GDM1 (cell line): ENCODE results near the gene CD48.
"Not testable (repeated sequence)": the region's sequence is repeated elsewhere in the genome, so short reads cannot be mapped to it uniquely, and the experiment has no call there.

Source experiments
- DNase-seq: peaks from one replicate; lab custom pipeline; 2025; lab: John Stamatoyannopoulos, UW

The CD48 gene

DNA sequence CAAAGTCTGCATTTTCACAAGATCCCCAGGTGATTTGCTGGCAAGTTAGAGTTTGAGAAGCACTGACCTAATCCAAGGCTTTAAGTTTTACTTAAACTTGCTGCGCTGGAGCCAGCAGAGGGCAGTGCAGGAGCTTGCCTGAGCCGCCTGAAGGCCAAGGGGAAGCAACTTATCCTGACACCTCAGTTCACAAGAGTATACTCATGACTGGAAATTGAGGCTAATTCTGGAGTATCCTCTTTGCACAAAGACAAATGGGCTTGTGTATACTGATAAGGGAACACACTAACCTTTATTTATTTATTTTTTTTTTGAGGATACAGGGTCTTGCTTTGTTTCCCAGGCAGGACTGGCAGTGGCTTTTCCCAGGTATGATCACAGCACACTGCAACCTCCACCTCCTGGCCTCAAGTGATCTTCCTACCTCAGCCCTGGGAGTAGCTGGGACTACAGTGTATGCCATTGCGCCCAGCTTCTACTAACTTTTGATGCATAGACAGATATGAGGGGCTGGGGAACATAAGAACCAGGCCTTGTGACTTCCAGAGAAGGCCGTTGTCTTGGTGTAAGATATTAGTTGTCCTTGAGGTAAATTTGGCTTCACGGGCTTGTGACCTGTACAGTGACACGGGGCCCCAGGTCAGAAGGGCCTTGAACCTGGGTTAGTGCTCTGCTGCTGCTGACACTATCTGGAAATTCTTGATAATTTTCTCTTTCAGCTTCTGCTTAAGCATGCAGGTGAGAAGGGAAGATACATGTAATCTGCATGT, 35.8 kb downstream of the CD48 start:
- peak; percentile 64 for DNase-seq

- no peak for DNase-seq
These were observed 37.2 kb downstream of the CD48 start for GRCh38 chr1:160674415-160674814.

- DNase-seq = no peak
These were observed 38.6 kb downstream of the CD48 start for GRCh38 chr1:160672789-160673695.

DNA sequence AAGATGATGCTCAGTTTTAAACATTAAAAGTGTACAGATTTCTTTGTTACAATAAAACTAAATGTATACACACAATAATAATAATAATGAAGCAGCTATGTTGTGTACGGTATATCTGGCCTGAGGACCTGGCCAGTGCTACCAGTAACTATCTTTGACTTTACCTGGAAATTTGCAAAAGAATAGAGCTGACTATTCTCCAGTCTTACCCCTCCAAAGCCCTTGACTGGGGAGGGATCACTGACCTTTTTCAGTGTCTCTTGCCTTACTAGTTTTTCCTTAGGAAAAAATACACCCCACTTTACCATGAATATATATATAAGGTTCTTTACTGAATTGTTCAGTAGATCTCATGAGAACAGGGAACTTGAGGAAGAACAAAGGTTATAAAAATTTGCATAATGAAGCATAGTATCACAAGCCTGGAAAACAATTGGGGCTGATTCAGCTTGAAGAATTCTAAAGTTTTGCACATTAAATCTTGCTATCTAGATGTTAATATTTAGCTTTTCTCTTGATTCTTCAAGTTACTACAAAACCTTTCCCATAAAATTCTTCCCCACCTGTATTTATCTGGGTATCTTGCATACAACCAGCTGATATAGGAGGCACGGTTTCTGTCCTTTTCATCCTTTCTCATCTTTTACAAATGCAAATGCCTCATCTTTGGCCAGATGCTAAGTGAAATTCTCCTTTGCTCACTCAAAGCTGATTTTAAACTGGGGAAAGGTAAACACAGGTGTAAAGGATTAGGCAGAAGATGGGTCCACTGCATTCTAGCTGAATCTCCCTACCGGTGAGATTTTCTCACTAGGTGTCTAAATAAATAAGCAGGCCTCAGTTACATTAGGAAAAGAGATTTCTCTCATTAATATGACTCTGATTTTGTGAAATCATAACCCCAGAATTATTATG, 39.8 kb downstream of the CD48 start:
- DNase-seq = no peak

- DNase-seq = no peak
These were observed 40.9 kb downstream of the CD48 start for GRCh38 chr1:160670701-160671100.

DNA sequence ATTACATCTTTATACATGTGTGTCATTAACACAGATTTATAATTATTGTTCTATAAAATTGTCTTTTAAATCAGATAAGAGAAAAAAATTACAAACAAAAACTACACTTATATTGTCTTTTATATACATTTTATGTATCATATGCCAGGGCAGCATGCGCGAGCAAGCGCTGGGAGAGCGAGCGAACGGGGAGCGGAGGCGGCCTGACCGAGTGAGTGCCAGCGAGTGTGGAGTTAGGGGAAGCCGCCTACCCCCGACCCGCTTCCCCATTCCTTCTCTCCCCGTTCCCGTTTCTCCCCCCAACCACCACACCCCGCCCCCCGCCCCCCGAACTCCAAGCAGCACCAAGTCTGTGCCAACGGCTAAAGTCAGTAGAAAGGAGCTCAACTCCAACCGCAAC, 41.8 kb downstream of the CD48 start:
- no peak for DNase-seq

DNA sequence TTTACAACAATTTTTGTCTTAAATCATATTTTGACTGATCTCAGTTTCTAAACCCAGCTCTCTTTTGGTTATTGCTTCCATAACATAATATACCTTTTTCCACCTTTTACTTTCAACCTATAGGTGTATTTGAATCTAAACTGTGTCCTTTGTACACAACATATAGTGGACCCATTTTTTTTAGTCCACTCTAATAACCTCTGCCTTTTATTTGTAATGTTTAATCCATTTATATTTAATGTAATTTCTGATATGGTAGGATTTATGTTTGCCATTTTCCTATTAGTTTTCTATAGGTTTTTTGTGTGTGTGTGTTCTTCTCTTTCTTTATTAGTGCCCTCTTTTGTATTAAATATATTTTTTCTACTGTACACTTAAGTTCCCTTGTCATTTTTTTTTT, 42.3 kb downstream of the CD48 start:
- DNase-seq = no peak

GRCh38 chr1:160667896-160668295, 43.7 kb downstream of the CD48 start:
- no peak for DNase-seq

GRCh38 chr1:160666079-160666442, 45.6 kb downstream of the CD48 start:
- DNase-seq = no peak

- no peak for DNase-seq
These were observed 46.1 kb downstream of the CD48 start for GRCh38 chr1:160665330-160666078.

DNA sequence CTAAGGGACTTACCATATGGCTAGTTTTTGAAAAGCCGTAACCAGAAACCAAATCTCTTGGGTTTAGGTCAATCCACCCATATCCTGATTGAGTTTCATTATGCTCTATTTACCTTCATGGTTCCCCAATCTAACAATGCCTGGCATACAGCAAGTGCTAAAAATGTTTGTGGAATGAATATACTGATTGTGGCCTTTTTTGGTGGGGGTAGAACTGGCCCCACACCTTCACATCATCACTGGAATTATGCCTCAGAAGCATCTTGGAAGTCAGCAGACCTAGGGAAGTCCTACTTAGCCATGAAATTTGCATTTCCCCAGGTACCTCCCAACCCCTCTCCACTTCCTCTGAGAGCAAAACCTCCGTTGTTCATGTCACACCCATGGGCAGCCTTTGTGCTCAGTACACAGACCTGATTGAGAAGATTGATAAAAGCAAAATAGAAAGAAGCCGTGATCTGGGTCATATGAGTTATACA, 47.0 kb downstream of the CD48 start:
- no peak for DNase-seq

- DNase-seq = peak; percentile 16
These were observed 48.7 kb downstream of the CD48 start for GRCh38 chr1:160662910-160663309.

DNA sequence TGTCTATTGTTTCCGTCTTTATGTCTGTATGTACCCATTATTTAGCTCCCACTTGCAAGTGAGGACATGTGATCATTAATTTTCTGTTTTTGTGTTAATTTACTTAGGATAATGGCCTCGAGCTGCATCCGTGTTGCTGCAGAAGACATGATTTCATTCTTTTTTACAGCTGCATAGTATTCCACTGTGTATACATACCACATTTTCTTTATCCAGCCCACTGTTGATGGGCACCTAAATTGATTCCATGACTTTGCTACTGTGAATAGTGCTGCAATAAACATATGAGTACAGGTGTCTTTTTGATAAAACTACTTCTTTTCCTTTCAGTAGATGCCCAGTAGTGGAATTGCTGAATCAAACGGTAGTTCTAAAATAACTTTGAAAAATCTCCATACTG, 52.1 kb downstream of the CD48 start:
- no peak for DNase-seq

DNA sequence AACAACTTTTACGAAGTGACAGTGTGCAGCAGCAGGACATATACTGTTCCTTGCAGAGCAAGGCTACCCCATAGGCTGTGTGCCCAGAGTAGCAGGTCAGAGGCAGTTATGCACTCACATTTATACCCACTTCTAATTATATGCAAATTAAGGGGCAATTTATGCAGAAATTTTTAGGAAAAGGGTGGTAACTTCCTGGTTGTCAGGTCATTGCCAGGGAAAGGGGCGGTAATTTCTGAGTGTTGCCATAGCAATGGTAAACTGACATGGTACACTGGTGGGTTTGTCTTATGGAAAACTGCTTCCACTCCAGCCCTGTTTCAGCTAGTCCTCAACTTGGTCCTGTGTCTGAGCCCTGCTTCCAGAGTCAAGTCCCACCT, 52.8 kb downstream of the CD48 start:
- DNase-seq = no peak

DNA sequence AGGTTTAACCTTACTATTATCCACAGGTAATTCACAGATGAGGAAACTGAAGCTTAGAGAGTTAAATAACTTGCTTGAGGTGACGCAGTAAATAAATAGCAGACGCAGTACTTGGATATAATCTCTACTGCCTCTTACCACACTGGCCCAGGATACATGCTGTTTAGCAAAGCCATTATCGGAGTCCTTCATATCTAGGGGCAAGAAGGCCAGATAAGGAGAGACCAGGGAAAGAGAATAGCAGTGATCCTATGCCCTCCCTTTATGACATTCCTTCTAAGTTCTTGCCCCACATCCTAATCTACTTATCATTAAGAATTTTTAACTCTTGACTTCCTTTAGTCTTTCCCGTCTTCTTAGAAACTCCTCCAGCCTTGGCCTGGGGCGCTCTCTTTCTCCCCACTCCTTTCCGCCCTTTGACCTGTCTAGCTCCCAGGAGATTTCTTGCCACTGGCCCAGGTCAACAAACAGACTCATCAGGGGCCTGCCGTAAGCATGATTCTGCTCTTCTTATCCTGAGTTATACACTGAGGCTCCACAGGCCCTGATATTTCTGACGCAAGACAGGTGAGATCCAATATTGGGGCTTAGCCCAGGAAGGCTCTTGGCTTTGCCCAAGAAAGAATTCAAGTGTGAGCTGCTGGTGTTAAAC, 53.3 kb downstream of the CD48 start:
- no peak for DNase-seq

GRCh38 chr1:160657250-160657781, 54.3 kb downstream of the CD48 start:
- no peak for DNase-seq

GRCh38 chr1:160656737-160657136, 54.9 kb downstream of the CD48 start:
- DNase-seq = no peak

- no peak for DNase-seq
These were observed 58.0 kb downstream of the CD48 start for GRCh38 chr1:160653620-160654016.

DNA sequence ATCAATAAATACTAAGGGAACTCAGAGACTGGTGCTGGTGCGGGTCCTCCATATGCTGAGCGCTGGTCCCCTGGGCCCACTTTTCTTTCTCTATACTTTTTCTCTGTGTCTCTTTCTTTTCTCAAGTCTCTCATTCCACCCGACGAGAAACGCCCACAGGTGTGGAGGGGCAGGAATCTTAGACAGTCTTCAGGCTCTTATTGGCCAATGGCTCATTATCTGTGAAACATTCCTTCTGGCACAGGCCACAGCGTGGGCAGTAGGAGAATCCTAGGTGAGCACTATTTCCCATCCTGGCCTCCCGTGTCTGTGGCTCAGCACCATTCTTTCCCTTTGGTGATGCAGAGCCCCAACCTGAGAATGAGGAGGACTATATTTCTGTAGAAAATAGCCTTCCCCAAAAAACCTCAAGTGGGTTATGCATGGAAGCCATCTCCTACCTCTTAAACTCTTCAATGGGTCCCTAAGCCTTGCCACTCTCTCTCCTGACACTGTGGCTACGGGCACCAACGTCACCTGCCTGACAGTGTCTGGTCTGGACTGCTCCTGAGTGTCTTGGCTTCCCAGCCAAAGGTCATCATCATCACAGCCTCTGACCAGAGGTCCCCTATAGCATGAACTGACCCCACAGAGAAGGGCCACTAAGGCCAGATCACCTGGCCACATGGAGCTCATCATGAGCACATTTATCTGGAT, 58.5 kb downstream of the CD48 start:
- no peak for DNase-seq

DNA sequence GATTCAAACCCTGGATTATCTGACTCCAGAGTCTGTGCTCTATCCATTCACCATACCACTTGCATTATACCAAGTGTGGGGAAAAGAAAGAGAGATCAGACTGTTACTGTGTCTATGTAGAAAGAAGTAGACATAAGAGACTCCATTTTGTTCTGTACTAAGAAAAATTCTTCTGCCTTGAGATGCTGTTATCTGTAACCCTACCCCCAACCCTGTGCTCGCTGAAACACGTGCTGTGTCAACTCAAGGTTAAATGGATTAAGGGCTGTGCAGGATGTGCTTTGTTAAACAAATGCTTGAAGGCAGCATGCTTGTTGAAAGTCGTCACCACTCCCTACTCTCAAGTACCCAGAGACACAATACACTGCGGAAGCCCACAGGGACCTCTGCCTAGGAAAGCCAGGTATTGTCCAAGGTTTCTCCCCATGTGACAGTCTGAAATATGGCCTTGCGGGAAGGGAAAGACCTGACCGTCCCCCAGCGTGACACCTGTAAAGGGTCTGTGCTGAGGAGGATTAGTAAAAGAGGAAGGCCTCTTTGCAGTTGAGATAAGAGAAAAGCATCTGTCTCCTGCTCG, 59.5 kb downstream of the CD48 start:
- DNase-seq = not testable (repeated sequence)
